A673 (cell line): ENCODE data around the gene KCND3.

Experiments used
- EZH2 ChIP-seq: fragments of 200-600 bp; sonication (generic); IDR thresholded peaks from 2 replicates; pipeline ENCODE4 v1.6.1; 2017; ENCODE audit warnings: borderline replicate concordance, low read depth, mild to moderate bottlenecking, mixed read lengths, antibody characterized with exemption, low read length; ENCODE audit not compliant: poor library complexity, severe bottlenecking
- TF ChIP-seq, protein P1 (sequence below): fragments of 300-800, 200-600 bp; sonication (generic); conservative IDR thresholded peaks from 2 replicates; pipeline ENCODE4 v1.5.1; 2017; ENCODE audit warnings: low read depth, mild to moderate bottlenecking, antibody characterized with exemption, low read length, moderate library complexity, mixed read lengths

DNA sequence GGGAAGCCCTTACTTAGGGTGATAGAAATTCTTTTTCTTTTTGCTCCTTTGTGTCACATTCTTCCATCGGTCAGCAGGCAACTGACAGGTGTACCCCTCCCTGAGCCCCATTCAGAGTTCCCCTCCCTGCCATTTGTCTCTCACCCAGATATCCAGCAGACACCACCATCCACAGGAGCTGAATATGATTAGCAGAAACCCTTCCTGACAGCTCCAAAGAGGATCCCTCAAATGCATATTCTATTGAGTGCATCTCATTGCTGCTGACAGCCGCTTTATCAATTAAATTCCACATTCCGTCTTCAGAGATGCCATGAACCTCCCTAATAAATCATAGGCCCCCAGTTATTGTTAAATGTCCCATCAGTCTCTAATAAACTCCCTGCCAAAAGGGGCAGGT lies 239.8 kb downstream of the KCND3 start:
- TF ChIP-seq, protein P1, sequence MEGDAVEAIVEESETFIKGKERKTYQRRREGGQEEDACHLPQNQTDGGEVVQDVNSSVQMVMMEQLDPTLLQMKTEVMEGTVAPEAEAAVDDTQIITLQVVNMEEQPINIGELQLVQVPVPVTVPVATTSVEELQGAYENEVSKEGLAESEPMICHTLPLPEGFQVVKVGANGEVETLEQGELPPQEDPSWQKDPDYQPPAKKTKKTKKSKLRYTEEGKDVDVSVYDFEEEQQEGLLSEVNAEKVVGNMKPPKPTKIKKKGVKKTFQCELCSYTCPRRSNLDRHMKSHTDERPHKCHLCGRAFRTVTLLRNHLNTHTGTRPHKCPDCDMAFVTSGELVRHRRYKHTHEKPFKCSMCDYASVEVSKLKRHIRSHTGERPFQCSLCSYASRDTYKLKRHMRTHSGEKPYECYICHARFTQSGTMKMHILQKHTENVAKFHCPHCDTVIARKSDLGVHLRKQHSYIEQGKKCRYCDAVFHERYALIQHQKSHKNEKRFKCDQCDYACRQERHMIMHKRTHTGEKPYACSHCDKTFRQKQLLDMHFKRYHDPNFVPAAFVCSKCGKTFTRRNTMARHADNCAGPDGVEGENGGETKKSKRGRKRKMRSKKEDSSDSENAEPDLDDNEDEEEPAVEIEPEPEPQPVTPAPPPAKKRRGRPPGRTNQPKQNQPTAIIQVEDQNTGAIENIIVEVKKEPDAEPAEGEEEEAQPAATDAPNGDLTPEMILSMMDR: no peak
- TF ChIP-seq EZH2: no peak
